ENCODE results near the gene OCA2.

The OCA2 gene

GRCh38 chr15:27878841-27879240, 220.3 kb downstream of the OCA2 start:
- DNase-seq: no peak

DNA sequence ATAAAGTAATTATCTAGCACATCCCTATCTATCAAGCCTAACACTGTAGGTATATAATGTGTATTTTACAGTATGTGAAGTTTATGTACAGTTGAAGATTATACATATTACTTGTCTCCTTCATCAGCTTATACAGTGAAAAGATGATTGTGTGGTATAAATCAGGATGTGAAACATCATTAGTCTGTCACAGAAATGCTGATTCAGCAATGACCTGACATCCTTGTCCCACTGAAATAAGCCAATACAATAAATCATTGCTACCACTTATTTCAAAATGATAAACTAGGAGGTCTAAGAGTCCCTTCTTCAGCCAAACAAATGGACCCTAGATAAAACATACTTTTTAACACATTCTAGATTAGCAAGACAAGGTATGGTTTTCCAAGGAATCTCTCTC, 225.3 kb downstream of the OCA2 start:
- no peak for DNase-seq

- DNase-seq: no peak
Measured at GRCh38 chr15:27873039-27873438, 226.1 kb downstream of the OCA2 start.

DNA sequence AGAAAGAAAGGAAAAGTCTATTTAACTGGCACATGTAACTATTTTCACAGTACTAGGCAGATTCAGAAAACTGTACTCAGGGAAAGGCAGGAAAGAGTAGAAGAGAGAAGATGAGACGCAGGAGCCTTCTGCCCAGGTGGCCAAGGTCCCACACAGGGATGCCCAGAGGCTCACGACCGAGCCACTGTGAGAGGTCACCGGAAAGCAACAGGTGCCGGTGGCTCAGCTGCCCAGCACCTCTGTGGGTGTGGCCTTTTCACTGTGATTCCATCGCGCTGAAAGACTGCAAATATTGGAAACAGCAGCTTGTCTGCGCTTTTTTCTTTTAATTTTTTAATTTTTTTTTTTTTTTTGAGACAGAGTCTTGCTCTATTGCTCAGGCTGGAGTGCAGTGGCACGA, 226.8 kb downstream of the OCA2 start:
- no peak for DNase-seq

DNA sequence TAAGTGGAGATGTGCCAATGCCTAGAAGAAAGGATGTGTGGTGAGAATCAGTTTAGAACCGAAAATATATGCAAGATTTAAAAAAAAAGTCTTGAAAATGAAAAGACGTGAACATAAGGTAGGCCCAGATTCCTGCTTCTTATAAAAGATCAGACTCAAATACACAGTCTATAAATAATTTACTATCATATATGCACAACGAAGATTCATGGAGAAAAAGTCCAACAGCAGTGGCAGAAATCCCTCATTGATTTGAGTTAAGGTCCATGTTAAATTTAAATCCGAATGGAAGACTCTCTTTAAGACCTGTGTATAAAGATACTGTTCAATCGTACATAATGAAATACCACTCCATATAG, 227.2 kb downstream of the OCA2 start:
- DNase-seq: no peak

DNA sequence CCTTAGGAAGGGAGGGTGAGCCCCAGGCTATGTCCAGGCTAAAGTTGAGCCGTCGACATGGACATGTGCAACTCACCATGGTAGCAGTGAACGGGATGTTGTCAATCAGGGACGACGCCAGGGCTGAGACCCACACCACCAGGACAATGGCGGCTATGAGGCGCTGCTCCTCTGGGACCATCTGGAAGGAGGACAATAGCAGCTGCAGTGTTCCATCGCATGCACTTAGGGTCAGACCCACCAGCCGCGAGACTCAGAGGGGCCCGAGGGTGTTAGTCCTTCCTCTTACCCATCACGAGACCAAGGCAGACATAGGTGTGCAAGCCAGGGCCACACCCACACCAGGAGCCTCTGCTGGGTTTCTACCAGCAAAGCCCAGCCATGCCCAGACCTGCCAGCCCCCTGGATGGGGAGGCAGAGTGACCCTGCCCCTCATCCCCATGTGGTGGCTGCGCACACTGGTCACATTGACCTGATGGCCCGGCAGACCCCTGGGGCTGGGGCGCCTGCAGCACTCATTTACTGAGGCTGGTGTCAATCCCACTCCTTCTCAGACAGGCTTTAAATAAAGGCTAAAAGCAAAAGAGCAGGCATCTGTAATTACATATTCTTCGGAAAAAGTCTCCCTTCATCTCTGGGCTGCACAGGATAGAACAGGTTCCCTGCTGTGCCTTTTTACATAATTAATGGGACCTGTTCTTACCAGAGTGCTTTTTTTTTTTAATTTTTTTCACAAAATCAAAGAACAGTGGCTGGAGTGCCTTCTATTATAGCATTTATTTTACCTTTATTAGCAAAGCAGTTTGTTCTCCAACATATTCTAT, 227.8 kb downstream of the OCA2 start:
- DNase-seq: no peak

DNA sequence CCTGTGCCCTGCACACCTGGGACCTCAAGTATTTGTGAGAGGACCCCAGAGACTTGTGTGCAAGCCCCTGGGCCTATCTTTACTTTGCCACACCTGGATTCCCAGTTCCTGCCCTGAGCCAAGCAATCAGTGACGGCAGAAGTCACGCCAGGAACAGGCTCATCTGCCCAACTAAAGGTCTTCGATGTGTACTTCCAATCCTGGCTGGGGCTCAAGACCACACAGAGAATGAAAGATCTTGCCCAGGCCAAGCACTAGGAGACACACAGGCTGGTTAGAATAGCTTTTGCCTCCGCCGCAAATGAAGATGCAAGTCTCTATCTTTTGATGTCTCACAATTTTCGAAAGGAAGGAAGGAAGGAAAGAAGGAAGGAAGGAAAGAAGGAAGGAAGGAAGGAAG, 228.8 kb downstream of the OCA2 start:
- DNase-seq: no peak

DNA sequence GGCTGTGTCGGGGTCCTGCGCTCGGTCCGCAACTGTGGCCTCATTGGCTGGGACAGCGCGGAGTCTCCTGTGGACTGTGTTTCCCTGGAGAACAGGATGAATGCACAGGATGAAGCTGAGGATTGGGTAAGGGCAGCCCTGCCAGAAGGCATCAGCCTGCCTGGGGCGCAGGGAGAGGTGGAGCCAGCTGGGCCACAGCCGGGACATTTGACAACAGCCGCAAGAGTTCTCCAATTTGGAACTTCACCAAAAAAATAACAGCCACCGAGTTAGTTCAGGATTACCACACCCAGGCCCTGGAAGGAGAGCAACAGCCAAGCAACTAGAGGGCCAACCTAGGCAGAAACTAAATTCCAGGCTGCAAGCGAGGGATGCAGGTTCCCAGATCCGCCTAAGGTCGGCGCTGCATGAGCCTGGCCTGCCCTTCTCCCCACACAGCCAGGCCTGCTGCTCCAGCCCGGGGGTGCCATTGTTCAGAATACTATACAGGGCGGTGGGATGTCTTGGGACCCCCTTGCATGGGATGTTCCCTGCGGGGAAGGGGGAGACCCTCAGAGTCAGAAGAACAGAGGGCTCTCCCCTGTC, 229.3 kb downstream of the OCA2 start:
- no peak for DNase-seq

- DNase-seq: no peak
Measured at GRCh38 chr15:27868828-27869404, 230.2 kb downstream of the OCA2 start.

GRCh38 chr15:27867861-27868260, 231.3 kb downstream of the OCA2 start:
- DNase-seq: no peak

- DNase-seq: no peak
Measured at GRCh38 chr15:27866505-27867165, 232.5 kb downstream of the OCA2 start.

DNA sequence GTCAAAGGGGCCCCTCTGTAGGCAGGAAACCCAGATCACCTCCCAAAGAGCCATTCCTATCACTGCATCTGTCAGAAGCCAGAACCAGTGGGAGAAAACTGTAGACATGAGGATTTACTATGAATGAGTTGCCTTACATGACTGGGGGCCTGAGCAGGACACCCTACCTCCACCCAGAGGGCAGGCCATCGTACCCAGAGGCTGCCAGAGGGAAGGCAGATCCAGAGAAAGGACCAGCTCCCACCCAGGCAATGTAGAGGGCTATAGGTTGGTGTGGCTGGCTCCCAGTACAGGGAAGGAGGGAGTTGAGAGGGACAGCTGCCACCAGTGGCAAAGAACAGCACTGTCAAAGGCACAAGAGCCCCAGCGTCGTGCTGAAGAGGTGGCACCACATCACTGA, 233.2 kb downstream of the OCA2 start:
- DNase-seq: no peak

- no peak for DNase-seq
Measured at GRCh38 chr15:27865323-27865922, 233.7 kb downstream of the OCA2 start.

DNA sequence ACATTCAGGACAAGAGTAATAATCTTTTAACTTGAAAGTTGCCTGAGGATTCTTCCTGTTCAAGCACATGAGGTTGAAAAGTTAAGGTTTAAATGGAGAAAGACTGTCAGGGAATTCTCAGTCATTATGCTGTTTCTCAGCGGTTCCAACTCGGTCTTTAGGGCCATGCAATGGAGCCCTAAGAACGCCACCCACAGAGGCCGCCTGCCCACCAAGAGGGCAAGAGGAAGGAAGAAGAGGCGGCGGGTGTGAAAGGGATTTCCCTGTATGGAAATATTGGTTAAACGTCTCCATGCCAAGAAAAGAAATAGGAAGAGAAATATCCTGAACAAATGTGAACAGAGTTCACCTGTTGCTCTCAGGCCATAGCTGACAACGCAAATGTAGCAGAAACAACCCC, 234.4 kb downstream of the OCA2 start:
- no peak for DNase-seq

DNA sequence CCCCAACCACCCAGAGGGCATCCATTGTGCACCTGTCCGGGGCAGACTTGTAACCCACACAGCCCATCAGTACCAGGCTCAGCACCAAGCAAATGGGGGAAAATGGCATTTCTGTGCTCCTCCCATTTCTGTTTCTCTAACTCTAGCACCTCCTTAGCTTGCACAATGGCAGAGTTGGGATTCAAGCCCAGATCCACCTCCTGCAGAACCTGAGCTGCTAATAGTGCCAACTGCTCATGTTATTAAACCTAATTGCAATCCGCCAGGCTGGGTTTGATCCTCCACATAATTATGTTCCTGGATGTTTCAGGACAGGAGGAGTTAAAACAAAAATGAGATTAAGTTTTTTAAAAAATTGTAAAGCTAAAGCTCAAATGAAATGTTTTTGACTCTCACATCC, 235.0 kb downstream of the OCA2 start:
- no peak for DNase-seq

DNA sequence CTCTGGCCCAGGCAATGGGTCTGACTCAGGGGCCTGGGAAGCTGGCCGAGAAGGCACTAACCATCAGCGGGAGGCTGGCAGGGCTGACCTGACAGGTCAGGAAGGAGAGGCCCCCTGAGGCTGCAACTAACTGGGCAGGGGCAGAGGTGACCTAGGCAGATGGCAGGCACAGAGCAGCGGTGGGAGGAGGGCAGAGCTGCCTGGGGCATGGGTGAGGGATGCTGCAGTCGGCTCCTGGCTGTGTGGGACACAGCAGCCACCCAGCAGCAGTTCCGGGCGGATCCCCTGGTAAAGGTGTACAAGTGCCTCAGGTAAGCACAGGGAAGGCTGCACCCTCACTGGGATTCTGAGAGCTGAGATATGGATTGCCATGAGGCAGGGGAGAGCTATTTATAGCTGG, 236.1 kb downstream of the OCA2 start:
- DNase-seq: no peak

DNA sequence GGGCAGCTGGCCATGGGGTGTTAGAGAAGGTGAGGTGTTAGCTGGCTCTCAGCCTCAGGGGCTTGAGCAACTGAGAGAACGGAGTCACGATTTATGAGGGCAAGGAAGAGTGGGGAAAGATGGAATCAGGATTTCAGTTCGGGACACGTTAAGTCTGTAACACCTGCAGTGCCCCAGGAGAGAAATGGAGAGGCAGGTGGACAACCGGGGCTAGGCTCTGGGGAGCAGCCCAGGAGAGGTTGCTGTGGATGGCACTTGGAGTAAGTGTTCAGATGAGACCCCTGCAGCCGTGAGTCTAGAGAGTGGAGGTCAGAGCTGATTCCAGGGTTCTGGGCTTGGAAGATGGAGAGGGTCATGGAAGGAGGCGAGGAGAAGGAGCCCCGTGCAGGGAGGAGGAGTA, 237.9 kb downstream of the OCA2 start:
- no peak for DNase-seq

DNA sequence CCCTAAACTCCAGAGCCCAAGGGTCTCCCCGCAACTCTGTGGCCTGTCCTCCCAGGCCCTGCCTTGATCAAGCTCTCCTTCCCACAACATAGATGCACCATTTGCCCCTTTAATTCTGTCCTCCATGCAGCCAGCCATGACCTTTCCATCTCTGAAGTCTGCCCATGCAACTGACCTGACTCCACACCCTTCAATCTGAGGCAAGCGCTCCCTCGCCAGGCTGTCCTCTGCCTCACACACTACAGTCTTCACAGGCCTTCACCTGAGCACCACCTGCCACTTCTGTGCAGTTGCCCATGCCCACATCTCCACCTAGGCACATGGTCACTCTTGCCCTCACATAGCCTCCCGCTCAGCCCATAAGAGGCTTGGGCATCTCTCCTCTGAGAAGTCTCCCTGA, 244.0 kb downstream of the OCA2 start:
- no peak for DNase-seq

DNA sequence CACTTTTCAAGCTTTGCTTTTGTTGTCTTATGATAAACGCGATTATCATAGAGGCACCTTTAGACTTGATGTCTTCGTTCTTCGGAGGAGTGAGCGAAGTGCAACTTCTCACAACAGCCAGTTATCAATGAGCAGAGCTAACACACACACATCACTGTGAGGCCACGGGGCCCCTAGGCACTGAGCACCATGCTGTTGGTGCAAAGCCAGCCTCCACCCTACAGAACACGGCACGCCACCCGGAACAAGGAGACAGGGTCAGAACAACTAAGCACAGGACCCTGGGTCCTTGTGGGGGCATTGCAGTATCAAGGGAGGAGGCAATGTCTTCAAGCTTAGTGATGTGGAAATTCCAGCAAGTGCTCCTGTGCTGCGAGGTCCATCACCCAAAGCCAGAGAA, 244.5 kb downstream of the OCA2 start:
- no peak for DNase-seq

GRCh38 chr15:27853624-27854455, 245.3 kb downstream of the OCA2 start:
- no peak for DNase-seq

DNA sequence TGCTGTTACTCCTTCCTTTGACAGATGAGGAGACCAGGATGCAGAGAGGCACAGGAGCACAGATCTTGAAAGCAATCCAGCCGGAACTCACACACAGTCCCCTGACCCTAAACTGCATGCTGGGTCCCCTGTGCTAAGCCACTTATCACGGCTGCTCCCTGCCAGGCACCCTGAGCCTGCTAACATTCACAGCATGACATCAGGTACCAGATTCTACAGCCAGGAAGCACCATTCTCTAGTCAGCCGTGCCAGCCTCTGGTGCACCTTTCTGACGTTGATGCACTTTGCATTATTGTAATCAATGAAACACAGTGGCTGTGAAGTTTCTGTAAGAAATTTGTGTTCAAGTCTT, 247.3 kb downstream of the OCA2 start:
- DNase-seq: no peak
